ENCODE measurements around the gene MED13.
"Not testable (repeated sequence)": the region's sequence is repeated elsewhere in the genome, so short reads cannot be mapped to it uniquely, and the experiment has no call there.

Gene MED13

GRCh38 chr17:61996916-61997605 is 68.0 kb downstream of the MED13 start:
- DNase-seq: no peak

- DNase-seq: no peak
Measured at GRCh38 chr17:61989509-61989908, 75.6 kb downstream of the MED13 start.

- DNase-seq: no peak
Measured at GRCh38 chr17:61986898-61987297, 78.2 kb downstream of the MED13 start.

GRCh38 chr17:61984821-61985220 is 80.3 kb downstream of the MED13 start:
- no peak for DNase-seq

GRCh38 chr17:61981323-61981722 is 83.8 kb downstream of the MED13 start:
- DNase-seq: no peak

GRCh38 chr17:61980535-61980934 is 84.5 kb downstream of the MED13 start:
- no peak for DNase-seq

GRCh38 chr17:61974115-61974514 is 91.0 kb downstream of the MED13 start:
- DNase-seq: no peak

GRCh38 chr17:61972311-61972710 is 92.8 kb downstream of the MED13 start:
- no peak for DNase-seq

GRCh38 chr17:61970030-61970429 is 95.0 kb downstream of the MED13 start:
- no peak for DNase-seq

GRCh38 chr17:61968757-61969156 is 96.3 kb downstream of the MED13 start:
- DNase-seq: no peak

GRCh38 chr17:61967729-61968128 is 97.3 kb downstream of the MED13 start:
- no peak for DNase-seq

- DNase-seq: no peak
Measured at GRCh38 chr17:61966191-61966590, 98.9 kb downstream of the MED13 start.

GRCh38 chr17:61955619-61956018 is 109.5 kb downstream of the MED13 start:
- DNase-seq: no peak

- DNase-seq: no peak
Measured at GRCh38 chr17:61947367-61948078, 117.6 kb downstream of the MED13 start.

- no peak for DNase-seq
Measured at GRCh38 chr17:61946359-61946758, 118.7 kb downstream of the MED13 start.

GRCh38 chr17:61943117-61943516 is 122.0 kb downstream of the MED13 start:
- DNase-seq: no peak

- DNase-seq: no peak
Measured at GRCh38 chr17:61942085-61942484, 123.0 kb downstream of the MED13 start.

GRCh38 chr17:61928101-61928436 is 137.0 kb downstream of the MED13 start:
- no peak for DNase-seq

GRCh38 chr17:61927208-61928100 is 137.6 kb downstream of the MED13 start, which contains the start of gene INTS2:
TSS of gene INTS2 (minus strand) at chr17:61927982. CDS start at chr17:61926644, 1,338 bp downstream.
- peak; percentile 93 for DNase-seq

- no peak for DNase-seq
Measured at GRCh38 chr17:61926826-61927207, 138.3 kb downstream of the MED13 start.

GRCh38 chr17:61915162-61915561 is 149.9 kb downstream of the MED13 start:
- not testable (repeated sequence) for DNase-seq

GRCh38 chr17:61908292-61909037 is 156.6 kb downstream of the MED13 start:
- DNase-seq: no peak

- DNase-seq: no peak
Measured at GRCh38 chr17:61907361-61907760, 157.7 kb downstream of the MED13 start.
